ENCODE data around the gene RUFY4. TPM values are rescaled to one million over a fixed set of nuclear protein-coding genes. Genes with fewer than 3 reads are reported as not detected.
"Not testable (repeated sequence)": the region's sequence is repeated elsewhere in the genome, so short reads cannot be mapped to it uniquely, and the experiment has no call there.

RUFY4 gene
- total RNA-seq, 2 donors from 2014 or later, result not detected

DNA sequence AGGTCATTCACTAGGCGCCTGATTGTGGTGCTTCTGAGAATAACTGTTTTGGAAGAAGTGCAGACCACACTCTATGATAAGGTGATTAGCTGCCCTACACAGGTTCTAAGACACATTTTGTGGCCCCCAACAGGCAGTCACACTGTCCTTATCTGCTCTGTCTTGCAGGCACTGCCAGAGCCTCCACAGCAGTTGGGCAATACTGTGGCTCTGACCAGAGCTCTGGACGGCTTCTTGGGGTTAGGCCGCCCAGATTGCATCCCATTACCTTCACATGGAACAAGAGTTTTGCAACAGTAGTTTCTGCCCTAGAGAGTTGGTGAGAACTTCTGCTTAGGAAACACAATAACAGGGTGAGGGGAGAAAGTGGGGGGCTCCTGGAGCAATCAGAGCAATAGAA lies 22.7 kb downstream of the RUFY4 start:
- no peak overlapping the region for H3K27ac ChIP-seq
- H3K4me3 ChIP-seq, result no peak overlapping the region
- DNase-seq (no peak), ATAC-seq (no peak)
- TF ChIP-seq, protein P1, sequence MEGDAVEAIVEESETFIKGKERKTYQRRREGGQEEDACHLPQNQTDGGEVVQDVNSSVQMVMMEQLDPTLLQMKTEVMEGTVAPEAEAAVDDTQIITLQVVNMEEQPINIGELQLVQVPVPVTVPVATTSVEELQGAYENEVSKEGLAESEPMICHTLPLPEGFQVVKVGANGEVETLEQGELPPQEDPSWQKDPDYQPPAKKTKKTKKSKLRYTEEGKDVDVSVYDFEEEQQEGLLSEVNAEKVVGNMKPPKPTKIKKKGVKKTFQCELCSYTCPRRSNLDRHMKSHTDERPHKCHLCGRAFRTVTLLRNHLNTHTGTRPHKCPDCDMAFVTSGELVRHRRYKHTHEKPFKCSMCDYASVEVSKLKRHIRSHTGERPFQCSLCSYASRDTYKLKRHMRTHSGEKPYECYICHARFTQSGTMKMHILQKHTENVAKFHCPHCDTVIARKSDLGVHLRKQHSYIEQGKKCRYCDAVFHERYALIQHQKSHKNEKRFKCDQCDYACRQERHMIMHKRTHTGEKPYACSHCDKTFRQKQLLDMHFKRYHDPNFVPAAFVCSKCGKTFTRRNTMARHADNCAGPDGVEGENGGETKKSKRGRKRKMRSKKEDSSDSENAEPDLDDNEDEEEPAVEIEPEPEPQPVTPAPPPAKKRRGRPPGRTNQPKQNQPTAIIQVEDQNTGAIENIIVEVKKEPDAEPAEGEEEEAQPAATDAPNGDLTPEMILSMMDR (IDR thresholded peaks at IDR 0.05), result no peak
- no peak for TF ChIP-seq POLR2A (IDR thresholded peaks at IDR 0.05)
- no peaks in the 10 kb centered on the region for H3K36me3 ChIP-seq (replicated peaks in 1 of 2; ENCODE audit: insufficient read depth in 1 of 2, low read depth in 2 of 2)
- intact Hi-C loops (cut with DNase I), result no loop called here
- H3K4me1 ChIP-seq, result no peaks in the 10 kb centered on the region
- no peaks in the 10 kb centered on the region for H3K27me3 ChIP-seq
- WGBS, 2 donors, result 79 to 87% methylated on average over 3 of the region's 3 CpGs
- H3K9me3 ChIP-seq, result no peaks in the 10 kb centered on the region

DNA sequence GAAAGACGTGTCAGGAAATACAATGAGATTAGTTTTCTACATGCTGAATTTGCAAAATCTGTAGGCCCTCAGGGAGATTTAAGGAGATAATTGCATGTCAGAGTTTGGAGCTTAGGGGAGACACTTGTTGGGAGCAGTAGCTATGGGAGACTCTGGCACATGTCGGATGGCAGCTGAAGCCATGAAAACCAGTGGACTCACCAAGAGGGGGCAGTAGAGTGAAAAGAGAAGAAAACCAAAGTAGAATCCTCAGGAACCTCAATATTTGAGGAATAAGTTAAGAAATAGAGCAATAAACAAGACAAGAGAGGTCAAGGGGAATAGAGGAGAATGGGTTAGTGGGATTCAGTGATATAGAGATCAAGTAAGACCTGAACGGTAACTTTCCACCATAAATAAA lies 24.8 kb downstream of the RUFY4 start:
- Histone ChIP-seq H3K4me1 (no peaks in the 10 kb centered on the region), H3K36me3 (replicated peaks in 1 of 2; ENCODE audit: insufficient read depth in 1 of 2, low read depth in 2 of 2) (no peaks in the 10 kb centered on the region), H3K9me3 (no peaks in the 10 kb centered on the region), H3K4me3 (no peak overlapping the region), H3K27ac (no peak overlapping the region), H3K27me3 (no peaks in the 10 kb centered on the region)
- DNase-seq (no peak), ATAC-seq (no peak)
- intact Hi-C loops (cut with DNase I), result no loop called here
- 85 to 89% methylated on average over 3 of the region's 3 CpGs for WGBS, 2 donors
- TF ChIP-seq, protein P1 (IDR thresholded peaks at IDR 0.05), result no peak
- TF ChIP-seq POLR2A (IDR thresholded peaks at IDR 0.05), result no peak

- WGBS, 2 donors, result 71 to 72% methylated on average over 8 of the region's 8 CpGs
- intact Hi-C loops (cut with DNase I), result no loop called here
Measured at GRCh38 chr2:218095853-218096252, 26.8 kb downstream of the RUFY4 start.

DNA sequence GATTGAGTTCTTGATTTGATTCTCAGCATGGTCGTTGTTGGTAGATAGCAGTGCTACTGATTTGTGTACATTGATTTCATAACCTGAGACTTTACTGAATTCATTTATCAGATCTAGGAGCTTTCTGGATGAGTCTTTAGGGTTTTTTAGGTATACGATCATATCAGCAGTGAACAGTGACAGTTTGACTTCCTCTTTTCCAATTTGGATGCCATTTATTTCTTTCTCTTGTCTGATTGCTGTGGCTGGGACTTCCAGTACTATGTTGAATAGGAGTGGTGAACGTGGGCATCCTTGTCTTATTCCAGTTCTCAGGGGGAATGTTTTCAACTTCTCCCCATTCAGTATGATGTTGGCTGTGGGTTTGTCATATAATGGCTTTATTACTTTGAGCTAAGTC lies 28.9 kb downstream of the RUFY4 start:
- H3K27me3 ChIP-seq, result no peaks in the 10 kb centered on the region
- ATAC-seq, result no peak
- intact Hi-C loops (cut with DNase I), result no loop called here
- H3K4me3 ChIP-seq, result no peak overlapping the region
- WGBS, 2 donors, result 80 to 84% methylated on average over 3 of the region's 3 CpGs
- no peaks in the 10 kb centered on the region for H3K36me3 ChIP-seq (replicated peaks in 1 of 2; ENCODE audit: insufficient read depth in 1 of 2, low read depth in 2 of 2)
- H3K27ac ChIP-seq, result no peak overlapping the region
- H3K4me1 ChIP-seq, result no peaks in the 10 kb centered on the region
- H3K9me3 ChIP-seq, result no peaks in the 10 kb centered on the region
- TF ChIP-seq, protein P1 (IDR thresholded peaks at IDR 0.05), result no peak
- no peak for TF ChIP-seq POLR2A (IDR thresholded peaks at IDR 0.05)
- DNase-seq, result no peak

More at GRCh38 chr2:218095853-218096252, 26.8 kb downstream of the RUFY4 start:
- no peaks in the 10 kb centered on the region for H3K27me3 ChIP-seq
- DNase-seq (no peak), ATAC-seq (no peak)
- TF ChIP-seq, protein P1 (IDR thresholded peaks at IDR 0.05), result no peak
- TF ChIP-seq POLR2A (IDR thresholded peaks at IDR 0.05), result no peak
- no peak overlapping the region for H3K27ac ChIP-seq
- H3K4me1 ChIP-seq, result no peaks in the 10 kb centered on the region
- H3K4me3 ChIP-seq, result no peak overlapping the region
- no peaks in the 10 kb centered on the region for H3K9me3 ChIP-seq
- H3K36me3 ChIP-seq (replicated peaks in 1 of 2; ENCODE audit: insufficient read depth in 1 of 2, low read depth in 2 of 2), result no peaks in the 10 kb centered on the region

DNA sequence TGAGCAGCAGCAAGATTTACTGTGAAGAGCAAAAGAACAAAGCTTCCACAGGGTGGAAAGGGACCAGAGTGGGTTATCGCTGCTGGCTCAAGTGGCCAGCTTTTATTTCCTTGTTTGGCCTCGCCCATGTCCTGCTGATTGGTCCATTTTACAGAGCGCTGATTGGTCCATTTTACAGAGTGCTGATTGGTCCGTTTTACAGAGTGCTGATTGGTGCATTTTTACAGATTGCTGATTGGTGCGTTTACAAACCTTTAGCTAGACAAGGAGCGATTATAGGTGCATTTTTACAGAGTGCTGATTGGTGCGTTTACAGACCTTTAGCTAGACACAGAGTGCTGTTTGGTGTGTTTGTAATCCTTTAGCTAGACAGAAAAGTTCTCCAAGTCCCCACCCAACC lies 39.8 kb downstream of the RUFY4 start:
- DNase-seq; H3K27ac ChIP-seq; H3K27me3 ChIP-seq; intact Hi-C loops (cut with DNase I); ATAC-seq; H3K4me3 ChIP-seq; H3K4me1 ChIP-seq; H3K36me3 ChIP-seq (replicated peaks in 1 of 2; ENCODE audit: insufficient read depth in 1 of 2, low read depth in 2 of 2); H3K9me3 ChIP-seq: not testable (repeated sequence)
- WGBS, 2 donors, result 70 to 82% methylated on average over 7 of the region's 7 CpGs

DNA sequence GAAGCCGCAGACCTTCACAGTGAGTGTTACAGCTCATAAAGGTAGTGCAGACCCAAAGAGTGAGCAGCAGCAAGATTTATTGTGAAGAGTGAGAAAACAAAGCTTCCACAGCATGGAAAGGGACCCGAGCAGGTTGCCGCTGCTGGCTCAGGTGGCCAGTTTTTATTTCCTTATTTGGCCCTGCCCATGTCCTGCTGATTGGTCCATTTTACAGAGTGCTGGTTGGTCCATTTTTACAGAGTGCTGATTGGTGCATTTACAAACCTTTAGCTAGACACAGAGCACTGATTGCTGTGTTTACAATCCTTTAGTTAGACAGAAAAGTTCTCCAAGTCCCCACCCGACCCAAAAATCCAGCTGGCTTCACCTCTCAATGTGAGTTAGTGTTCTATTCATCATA lies 52.7 kb downstream of the RUFY4 start:
- H3K27ac ChIP-seq; H3K4me1 ChIP-seq; intact Hi-C loops (cut with DNase I); H3K36me3 ChIP-seq (replicated peaks in 1 of 2; ENCODE audit: insufficient read depth in 1 of 2, low read depth in 2 of 2); DNase-seq; H3K27me3 ChIP-seq; ATAC-seq; H3K4me3 ChIP-seq: not testable (repeated sequence)
- WGBS, 2 donors, result 73% methylated on average over 4 of the region's 4 CpGs
- H3K9me3 ChIP-seq, result peaks cover 0 to 15% (median 0%) of the 10 kb centered on the region in 3 donors

GRCh38 chr2:218122286-218122685 lies 53.2 kb downstream of the RUFY4 start:
- H3K4me3 ChIP-seq; intact Hi-C loops (cut with DNase I); DNase-seq; H3K36me3 ChIP-seq (replicated peaks in 1 of 2; ENCODE audit: insufficient read depth in 1 of 2, low read depth in 2 of 2); H3K27me3 ChIP-seq; ATAC-seq; H3K27ac ChIP-seq; H3K4me1 ChIP-seq: not testable (repeated sequence)
- H3K9me3 ChIP-seq, result peaks cover 0 to 10% (median 0%) of the 10 kb centered on the region in 3 donors

All from body of pancreas (tissue), 4 donors.